Kidney (tissue), 14 donors: Measurements from ENCODE around the gene RCN2. TPM values are rescaled to one million over a fixed set of nuclear protein-coding genes. Genes with fewer than 3 reads are reported as not detected.

Experiments used
- DNase-seq, 5 donors: peaks; one replicate each; pipeline ENCODE4 v3.0.0-alpha.2; 2013 to 2020
- FAIRE-seq: peaks from 2 replicates; lab custom pipeline; 2012; peaks lifted over from hg19 to GRCh38; lab: Jason Lieb, UNC
- H3K27ac ChIP-seq, 2 donors: one replicate each; pipeline ENCODE4 v1.7.0; 2013; ENCODE audit warnings: low read depth in 2 of 2, low read length in 2 of 2, inconsistent platforms in 1 of 2
- H3K27me3 ChIP-seq: one replicate; pipeline ENCODE4 v1.7.1; 2013; ENCODE audit warnings: low read length, inconsistent platforms; ENCODE audit not compliant: control insufficient read depth, insufficient read depth
- H3K36me3 ChIP-seq, 3 donors: one replicate each; pipeline versions ENCODE4 v1.7.0 to v1.7.1; 2013; ENCODE audit warnings: low read length in 3 of 3, control low read depth in 1 of 3, inconsistent platforms in 1 of 3; ENCODE audit not compliant: insufficient read depth in 3 of 3, control insufficient read depth in 2 of 3
- H3K4me1 ChIP-seq, 3 donors: one replicate each; pipeline versions ENCODE4 v1.7.0 to v1.7.1; 2013; ENCODE audit warnings: low read length in 3 of 3, inconsistent platforms in 1 of 3, low read depth in 1 of 3; ENCODE audit not compliant: control insufficient read depth in 2 of 3, insufficient read depth in 2 of 3
- H3K4me3 ChIP-seq, 3 donors: one replicate each; pipeline versions ENCODE4 v1.7.0 to v1.8.1; 2013; ENCODE audit warnings: low read length in 3 of 3, control low read depth in 1 of 3, inconsistent platforms in 1 of 3
- H3K9ac ChIP-seq, 3 donors: one replicate each; pipeline versions ENCODE4 v1.7.0 to v1.7.1; 2013; ENCODE audit warnings: low read length in 3 of 3, control low read depth in 1 of 3, inconsistent platforms in 1 of 3
- H3K9me3 ChIP-seq, 3 donors: one replicate each; pipeline versions ENCODE4 v1.7.0 to v1.7.1; 2013; ENCODE audit warnings: low read length in 3 of 3, control low read depth in 1 of 3, inconsistent platforms in 1 of 3; ENCODE audit not compliant: control insufficient read depth in 2 of 3, insufficient read depth in 1 of 3
- CTCF ChIP-seq: IDR thresholded peaks from 3 replicates; pipeline ENCODE4 v1.5.1; 2012; ENCODE audit warnings: mild to moderate bottlenecking, moderate library complexity, borderline replicate concordance; ENCODE audit not compliant: insufficient read depth; ENCODE audit errors: extremely low read depth
- intact Hi-C: fragments of 100-400 bp; cut with DNase I; formaldehyde crosslinking; loops from one replicate; pipeline ENCODE4 v1.11.1; 2022
- polyA plus RNA-seq: library from polyadenylated mRNA; stranded (reverse); fragments of 350-450 nt; fragmentation: Illumina TruSeq; extraction: RNeasy Lipid Tissue Mini Kit (QIAGEN cat#74804); gene quantifications from one replicate; pipeline ENCODE4 v1.2.3, GENCODE V29; 2014; ENCODE audit warnings: low read depth, low replicate concordance; ENCODE audit not compliant: insufficient read depth
- total RNA-seq: library from RNA; stranded (reverse); fragmentation: NEBNext Ultra II Directional; extraction: Animal tissue kit (Norgen Biotek cat#: 25700); gene quantifications from one replicate; pipeline ENCODE4 v1.2.1, GENCODE V29; 2021
- donor health status: control.
- donor health status: control.
- donor health status: control.
- donor health status: control.
- donor health status: control.
- donor health status: DM: yes; HTN: yes; CAD: no.
- donor health status: Normal renal cell carcinoma (clear cell type).

Gene RCN2
- total and polyA plus RNA-seq, 2 donors from 2014 or later = 40.0 to 44.5 TPM

GRCh38 chr15:76996526-76997401 is 65.2 kb downstream of the RCN2 start:
- intact Hi-C loops = no loop called here
- no peak for TF ChIP-seq CTCF
- no peaks in the 10 kb centered on the region for H3K36me3 ChIP-seq
- DNase-seq (peak in 1 of 5 donors; percentile 71), FAIRE-seq (no peak)
- no peak overlapping the region for H3K9ac ChIP-seq
- no peaks in the 10 kb centered on the region for H3K4me1 ChIP-seq
- no peak overlapping the region for H3K4me3 ChIP-seq
- no peaks in the 10 kb centered on the region for H3K9me3 ChIP-seq
- H3K27ac ChIP-seq = no peak overlapping the region
- no peaks in the 10 kb centered on the region for H3K27me3 ChIP-seq

- FAIRE-seq = no peak
- intact Hi-C loops = no loop called here
Observed at GRCh38 chr15:76998663-76999285, 67.2 kb downstream of the RCN2 start.

GRCh38 chr15:76999996-77000395 is 68.4 kb downstream of the RCN2 start:
- Histone ChIP-seq H3K4me3 (no peak overlapping the region), H3K9me3 (no peaks in the 10 kb centered on the region), H3K27me3 (no peaks in the 10 kb centered on the region), H3K27ac (no peak overlapping the region), H3K9ac (no peak overlapping the region), H3K36me3 (no peaks in the 10 kb centered on the region), H3K4me1 (no peaks in the 10 kb centered on the region)
- TF ChIP-seq CTCF = no peak
- intact Hi-C loops = no loop called here
- FAIRE-seq (no peak), DNase-seq (no peak)

More at GRCh38 chr15:76998663-76999285, 67.2 kb downstream of the RCN2 start:
- Histone ChIP-seq H3K4me3 (no peak overlapping the region), H3K27me3 (no peaks in the 10 kb centered on the region), H3K9ac (no peak overlapping the region), H3K9me3 (no peaks in the 10 kb centered on the region), H3K36me3 (no peaks in the 10 kb centered on the region), H3K27ac (no peak overlapping the region), H3K4me1 (no peaks in the 10 kb centered on the region)
- no peak for TF ChIP-seq CTCF
- no peak for DNase-seq
